Measurements from ENCODE around the gene CLASP1. TPM values are rescaled to one million over a fixed set of nuclear protein-coding genes. Genes with fewer than 3 reads are reported as not detected.

The CLASP1 gene
- total and polyA plus RNA-seq, 11 donors = 16.0 to 84.5 (median 60.2) TPM

DNA sequence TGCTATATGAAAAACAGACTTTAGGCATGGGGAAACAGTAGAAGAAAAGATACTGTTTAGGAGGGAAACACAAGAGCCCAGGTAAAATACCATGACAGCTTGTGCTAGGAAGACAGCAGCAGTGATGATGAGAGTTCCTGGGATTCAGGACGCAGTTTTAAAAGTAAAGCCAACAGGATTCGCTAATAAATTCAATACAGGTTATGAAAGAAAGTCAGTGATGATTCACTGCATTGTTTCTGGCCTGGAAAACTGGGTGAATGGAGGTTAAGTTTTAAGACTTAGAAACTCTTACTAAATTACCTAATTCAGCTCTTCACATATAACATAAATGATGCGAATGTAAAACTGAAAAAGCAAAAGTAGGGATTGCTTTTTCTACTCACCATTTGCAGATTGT is 146.5 kb downstream of the CLASP1 start:
- Histone ChIP-seq H3K4me1 (peaks cover 0 to 26% (median 12%) of the 10 kb centered on the region in 12 donors), H3K9me3 (peaks cover 0 to 7% (median 0%) of the 10 kb centered on the region in 12 donors), H3K27me3 (no peaks in the 10 kb centered on the region), H3K36me3 (peaks cover 0 to 51% (median 37%) of the 10 kb centered on the region in 9 donors), H3K4me3 (no peak overlapping the region), H3K27ac (no peak overlapping the region)
- TF ChIP-seq POLR2A (IDR thresholded peaks at IDR 0.05) (no peak), CTCF (IDR thresholded peaks at IDR 0.05) (no peak)
- DNase-seq (no peak), ATAC-seq (no peak)
- 95 to 99% (median 97%) methylated on average over 3 of the region's 3 CpGs for WGBS, 4 donors
- intact Hi-C loops (cut with DNase I) = no loop called here

DNA sequence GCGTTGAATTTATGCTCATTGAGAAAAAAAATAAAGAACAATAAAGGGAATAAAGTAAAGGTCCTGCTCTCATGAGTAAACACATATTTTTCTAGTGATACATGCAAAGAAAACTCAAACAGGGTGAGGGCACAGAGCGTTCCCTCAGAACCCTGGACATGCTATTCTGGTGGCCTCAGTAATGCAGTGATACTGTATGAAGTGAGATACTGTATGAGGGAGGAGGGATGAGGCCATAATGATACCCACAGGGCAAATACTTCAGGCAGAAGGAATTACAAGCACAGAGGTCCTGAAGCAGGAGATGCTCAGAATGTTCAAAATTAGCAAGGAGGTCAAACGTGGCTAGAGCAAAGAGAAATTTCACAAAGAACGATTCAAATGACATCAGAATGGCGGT is 147.0 kb downstream of the CLASP1 start:
- intact Hi-C loops (cut with DNase I) = no loop called here
- no peak overlapping the region for H3K4me3 ChIP-seq
- no peak for ATAC-seq
- no peak for DNase-seq
- H3K4me1 ChIP-seq = peaks cover 0 to 26% (median 12%) of the 10 kb centered on the region in 12 donors
- TF ChIP-seq POLR2A (IDR thresholded peaks at IDR 0.05) (no peak), CTCF (IDR thresholded peaks at IDR 0.05) (no peak)
- peaks cover 0 to 47% (median 37%) of the 10 kb centered on the region in 9 donors for H3K36me3 ChIP-seq
- H3K27ac ChIP-seq = no peak overlapping the region
- no peaks in the 10 kb centered on the region for H3K27me3 ChIP-seq
- peaks cover 0 to 7% (median 0%) of the 10 kb centered on the region in 12 donors for H3K9me3 ChIP-seq
- WGBS, 4 donors = 84 to 89% (median 87%) methylated on average over 5 of the region's 5 CpGs

GRCh38 chr2:121501554-121501953 is 147.7 kb downstream of the CLASP1 start:
- no peak for ATAC-seq
- H3K4me1 ChIP-seq = peaks cover 0 to 23% (median 12%) of the 10 kb centered on the region in 12 donors
- WGBS, 4 donors = 94 to 99% (median 96%) methylated on average over 2 of the region's 2 CpGs
- H3K36me3 ChIP-seq = peaks cover 0 to 53% (median 37%) of the 10 kb centered on the region in 9 donors
- H3K27me3 ChIP-seq = no peaks in the 10 kb centered on the region
- H3K9me3 ChIP-seq = peaks cover 0 to 7% (median 0%) of the 10 kb centered on the region in 12 donors
- no peak overlapping the region for H3K4me3 ChIP-seq
- H3K27ac ChIP-seq = no peak overlapping the region
- no peak for DNase-seq
- intact Hi-C loops (cut with DNase I) = no loop called here
- TF ChIP-seq CTCF (IDR thresholded peaks at IDR 0.05) (no peak), POLR2A (IDR thresholded peaks at IDR 0.05) (no peak)

DNA sequence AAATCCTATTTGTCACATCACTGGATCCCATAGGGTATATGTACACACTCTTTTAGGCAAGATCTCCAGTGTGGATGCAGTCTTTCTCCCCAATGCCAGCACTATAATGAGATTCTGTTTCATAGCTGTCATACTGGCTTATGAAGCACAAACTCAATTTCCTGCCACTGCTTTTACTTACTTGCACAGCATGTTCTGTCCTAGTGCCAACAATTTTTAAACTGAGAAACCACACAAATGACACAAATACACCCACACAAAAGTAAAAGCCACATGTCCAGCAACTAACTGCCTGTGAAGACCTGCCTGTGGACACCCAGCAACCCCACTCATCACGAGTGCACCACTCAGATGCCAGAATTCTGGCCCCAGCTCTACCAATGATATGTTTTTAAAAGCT is 148.2 kb downstream of the CLASP1 start:
- no peak overlapping the region for H3K27ac ChIP-seq
- no peak overlapping the region for H3K4me3 ChIP-seq
- H3K9me3 ChIP-seq = peaks cover 0 to 7% (median 0%) of the 10 kb centered on the region in 12 donors
- H3K4me1 ChIP-seq = peaks cover 0 to 18% (median 8%) of the 10 kb centered on the region in 12 donors
- intact Hi-C loops (cut with DNase I) = no loop called here
- H3K27me3 ChIP-seq = no peaks in the 10 kb centered on the region
- H3K36me3 ChIP-seq = peaks cover 0 to 57% (median 37%) of the 10 kb centered on the region in 9 donors
- WGBS, 4 donors = 56 to 81% (median 69%) methylated on average over 1 of the region's 1 CpG
- ATAC-seq (peak in 1 of 4 donors; percentile 18), DNase-seq (no peak)
- TF ChIP-seq POLR2A (IDR thresholded peaks at IDR 0.05) (no peak), CTCF (IDR thresholded peaks at IDR 0.05) (no peak)

Data from heart left ventricle (tissue), 16 donors.